ENCODE results near the gene ACVR2B.

The ACVR2B gene

DNA sequence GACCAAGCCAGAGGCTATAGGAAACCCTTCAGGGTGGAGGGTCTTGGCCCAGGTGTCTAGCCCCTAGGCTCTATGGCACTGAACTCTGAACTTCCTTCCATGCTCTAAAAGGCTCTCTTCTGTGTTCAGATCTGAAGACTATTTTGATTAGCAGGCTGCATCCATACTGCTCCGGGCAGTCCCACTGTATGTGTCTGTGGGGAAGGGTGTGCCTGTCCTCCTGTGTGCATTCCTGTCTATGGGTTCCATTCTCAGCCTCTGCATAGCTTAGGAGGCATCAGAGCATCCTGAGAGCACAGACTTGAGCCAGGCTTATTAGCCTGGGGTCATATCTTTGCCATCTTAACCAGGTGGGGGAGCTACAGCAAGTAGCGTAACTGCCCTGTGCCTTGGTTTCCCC, 80.5 kb downstream of the ACVR2B start:
- DNase-seq = no peak

DNA sequence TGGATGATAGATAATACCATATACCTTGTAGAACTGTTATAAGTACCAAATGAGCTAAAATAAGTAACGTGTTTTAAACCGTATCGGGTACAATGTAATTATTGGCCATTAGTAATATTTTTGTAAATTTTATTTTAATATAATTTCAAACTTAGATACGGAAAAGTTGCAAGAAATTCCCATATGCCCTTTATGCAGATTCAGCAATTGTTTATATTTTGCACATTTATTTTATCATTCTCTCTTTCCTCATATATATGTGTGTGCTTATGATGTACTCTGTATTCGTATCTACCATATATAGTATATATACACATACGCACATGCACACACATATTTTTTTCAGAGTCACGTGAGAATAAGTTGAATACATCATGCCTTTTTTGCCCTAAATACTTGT, 80.9 kb downstream of the ACVR2B start:
- no peak for DNase-seq

GRCh38 chr3:38536671-38537070, 83.0 kb downstream of the ACVR2B start:
- DNase-seq = no peak

- no peak for DNase-seq
These were observed 85.2 kb downstream of the ACVR2B start for GRCh38 chr3:38538773-38539353.

- no peak for DNase-seq
These were observed 88.1 kb downstream of the ACVR2B start for GRCh38 chr3:38541806-38542205.
